Liver (tissue), 9 donors: ENCODE results near the gene CCDC178. TPM values are rescaled to one million over a fixed set of nuclear protein-coding genes. Genes with fewer than 3 reads are reported as not detected.

Experiments used
- DNase-seq: peaks from one replicate; pipeline ENCODE4 v3.0.0-alpha.2; 2017; ENCODE audit warnings: low spot score
- H3K27ac ChIP-seq, 2 donors: one replicate each; pipeline ENCODE4 v1.7.0; 2013; ENCODE audit warnings: inconsistent platforms in 2 of 2, low read length in 2 of 2, control low read depth in 1 of 2, low read depth in 1 of 2, mild to moderate bottlenecking in 1 of 2
- H3K27me3 ChIP-seq, 4 donors: one replicate each; pipeline versions ENCODE4 v1.6.1 to v1.7.0; 2013; ENCODE audit warnings: low read length in 3 of 4, inconsistent platforms in 1 of 4, mild to moderate bottlenecking in 1 of 4, moderate library complexity in 1 of 4; ENCODE audit not compliant: control insufficient read depth in 4 of 4, insufficient read depth in 4 of 4
- H3K36me3 ChIP-seq, 4 donors: one replicate each; pipeline versions ENCODE4 v1.6.1 to v1.7.0; 2013; ENCODE audit warnings: low read length in 3 of 4, mild to moderate bottlenecking in 3 of 4, low read depth in 1 of 4, moderate library complexity in 1 of 4; ENCODE audit not compliant: control insufficient read depth in 4 of 4, insufficient read depth in 3 of 4
- H3K4me1 ChIP-seq, 4 donors: one replicate each; pipeline versions ENCODE4 v1.6.1 to v1.7.0; 2013; ENCODE audit warnings: low read length in 3 of 4, mild to moderate bottlenecking in 3 of 4, moderate library complexity in 1 of 4; ENCODE audit not compliant: control insufficient read depth in 4 of 4, insufficient read depth in 4 of 4
- H3K4me3 ChIP-seq, 3 donors: one replicate each; pipeline versions ENCODE4 v1.6.1 to v1.7.0; 2013; ENCODE audit warnings: low read length in 3 of 3, control low read depth in 1 of 3, low read depth in 1 of 3, mild to moderate bottlenecking in 1 of 3
- H3K9ac ChIP-seq, 2 donors: one replicate each; pipeline ENCODE4 v1.7.0; 2013; ENCODE audit warnings: low read length in 2 of 2, mild to moderate bottlenecking in 2 of 2, moderate library complexity in 2 of 2, control low read depth in 1 of 2, low read depth in 1 of 2
- H3K9me3 ChIP-seq, 4 donors: one replicate each; pipeline versions ENCODE4 v1.6.1 to v1.7.0; 2013; ENCODE audit warnings: low read length in 3 of 4; ENCODE audit not compliant: control insufficient read depth in 4 of 4
- ATF3 ChIP-seq: IDR thresholded peaks from 2 replicates; pipeline ENCODE4 v1.6.1; 2016; ENCODE audit warnings: antibody characterized with exemption
- EGR1 ChIP-seq, 2 donors: IDR thresholded peaks; 2 replicates each; pipeline ENCODE4 v1.6.1; 2016 to 2018; ENCODE audit warnings: antibody characterized with exemption in 2 of 2, low read depth in 2 of 2
- FOXA1 ChIP-seq: IDR thresholded peaks from 2 replicates; pipeline ENCODE4 v1.6.1; 2016; ENCODE audit warnings: antibody characterized with exemption
- GABPA ChIP-seq, 2 donors: IDR thresholded peaks in 1 of 2; conservative IDR thresholded peaks in 1 of 2; 2 replicates each; pipeline ENCODE4 v1.6.1; 2016; ENCODE audit warnings: antibody characterized with exemption in 2 of 2, mild to moderate bottlenecking in 1 of 2, moderate library complexity in 1 of 2
- HNF4A ChIP-seq, 2 donors: conservative IDR thresholded peaks; 2 replicates each; pipeline ENCODE4 v1.6.1; 2016; ENCODE audit warnings: antibody characterized with exemption in 2 of 2, mild to moderate bottlenecking in 2 of 2
- HNF4G ChIP-seq: IDR thresholded peaks from 2 replicates; pipeline ENCODE4 v1.6.1; 2016; ENCODE audit warnings: antibody characterized with exemption
- JUND ChIP-seq, 2 donors: IDR thresholded peaks; 2 replicates each; pipeline ENCODE4 v1.6.1; 2016; ENCODE audit warnings: antibody characterized with exemption in 2 of 2
- MAX ChIP-seq: IDR thresholded peaks from 2 replicates; pipeline ENCODE4 v1.6.1; 2016; ENCODE audit warnings: antibody characterized with exemption
- RAD21 ChIP-seq, 2 donors: IDR thresholded peaks; 2 replicates each; pipeline ENCODE4 v1.6.1; 2016; ENCODE audit warnings: antibody characterized with exemption in 2 of 2, mild to moderate bottlenecking in 2 of 2
- RXRA ChIP-seq, 2 donors: IDR thresholded peaks; 2 replicates each; pipeline ENCODE4 v1.6.1; 2017 to 2018; ENCODE audit warnings: antibody characterized with exemption in 2 of 2, mild to moderate bottlenecking in 1 of 2
- SP1 ChIP-seq: IDR thresholded peaks from 2 replicates; pipeline ENCODE4 v1.6.1; 2018; ENCODE audit warnings: antibody characterized with exemption, mild to moderate bottlenecking
- TAF1 ChIP-seq: conservative IDR thresholded peaks from 2 replicates; pipeline ENCODE4 v1.6.1; 2016; ENCODE audit warnings: antibody characterized with exemption, mild to moderate bottlenecking
- YY1 ChIP-seq: IDR thresholded peaks from 2 replicates; pipeline ENCODE4 v1.6.1; 2016; ENCODE audit warnings: antibody characterized with exemption, mild to moderate bottlenecking
- ZBTB33 ChIP-seq: IDR thresholded peaks from 2 replicates; pipeline ENCODE4 v1.6.1; 2016; ENCODE audit warnings: antibody characterized with exemption
- WGBS: extraction: QIAGEN DNeasy Blood & Tissue Kit; methylation state at CpG from one replicate; pipeline ENCODE4 v1.1.7; 2013; 5-methylcytosine and 5-hydroxymethylcytosine counted together
- polyA plus RNA-seq, 2 donors: library from polyadenylated mRNA; stranded (reverse) in 1 of 2; unstranded in 1 of 2; fragments of 200-250 nt in 1 of 2; fragments of >200 nt in 1 of 2; fragmentation: Nextera tagmentation in 1 of 2; extraction: Ambion mirVana in 1 of 2; gene quantifications; one replicate each; pipeline versions ENCODE4 v1.2.1 to v1.2.3, GENCODE V29; 2013 to 2015
- total RNA-seq, 2 donors: library from RNA; depleted of rRNA; stranded (reverse); fragments of >200 nt; gene quantifications; one replicate each; pipeline ENCODE4 v1.2.3, GENCODE V29; 2014
- donor health status: healthy.
- donor health status: healthy.
- donor health status: healthy.
- donor health status: healthy.
- donor health status: healthy.

CCDC178 gene
- total and polyA plus RNA-seq, 4 donors = not detected

GRCh38 chr18:33097126-33097525 is 343.4 kb downstream of the CCDC178 start:
- Histone ChIP-seq H3K4me3 (no peak overlapping the region), H3K27ac (no peak overlapping the region), H3K9me3 (no peaks in the 10 kb centered on the region), H3K36me3 (no peaks in the 10 kb centered on the region), H3K27me3 (no peaks in the 10 kb centered on the region), H3K9ac (no peak overlapping the region), H3K4me1 (no peaks in the 10 kb centered on the region)
- TF ChIP-seq SP1 = no peak
- no peak for DNase-seq
- WGBS = 89% methylated on average over 3 of the region's 3 CpGs

GRCh38 chr18:33090461-33090860 is 350.1 kb downstream of the CCDC178 start:
- no peak overlapping the region for H3K4me3 ChIP-seq
- no peaks in the 10 kb centered on the region for H3K27me3 ChIP-seq

GRCh38 chr18:33076601-33077000 is 363.9 kb downstream of the CCDC178 start:
- no peak for DNase-seq
- 68% methylated on average over 2 of the region's 2 CpGs for WGBS
- Histone ChIP-seq H3K36me3 (no peaks in the 10 kb centered on the region), H3K4me1 (no peaks in the 10 kb centered on the region), H3K9ac (no peak overlapping the region), H3K27ac (no peak overlapping the region), H3K27me3 (no peaks in the 10 kb centered on the region), H3K9me3 (no peaks in the 10 kb centered on the region), H3K4me3 (no peak overlapping the region)
- TF ChIP-seq FOXA1 (no peak), JUND (IDR thresholded peaks at IDR 0.05) (no peak), HNF4G (no peak), YY1 (no peak), MAX (no peak), RXRA (IDR thresholded peaks at IDR 0.05) (no peak), ATF3 (no peak)

More at GRCh38 chr18:33090461-33090860, 350.1 kb downstream of the CCDC178 start:
- H3K9me3 ChIP-seq = no peaks in the 10 kb centered on the region
- no peak overlapping the region for H3K27ac ChIP-seq
- H3K4me1 ChIP-seq = no peaks in the 10 kb centered on the region
- H3K36me3 ChIP-seq = no peaks in the 10 kb centered on the region
- TF ChIP-seq ZBTB33 (no peak), GABPA (IDR thresholded peaks at IDR 0.05 in 1 of 2, conservative IDR thresholded peaks at IDR 0.05 in 1 of 2) (no peak), HNF4A (conservative IDR thresholded peaks at IDR 0.05) (no peak), SP1 (no peak), HNF4G (no peak), RAD21 (IDR thresholded peaks at IDR 0.05) (no peak), MAX (no peak), TAF1 (no peak), EGR1 (IDR thresholded peaks at IDR 0.05; ENCODE audit: low read depth in 2 of 2) (no peak), JUND (IDR thresholded peaks at IDR 0.05) (no peak)
- 69% methylated on average over 4 of the region's 4 CpGs for WGBS
- no peak overlapping the region for H3K9ac ChIP-seq
- DNase-seq = no peak
